SU-DHL-6 (cell line): ENCODE measurements around the gene TNS4.

Source experiments
- CTCF ChIP-seq: fragments of 200-600 bp; sonication (generic); IDR thresholded peaks from one replicate; pipeline ENCODE4 v1.5.1; 2017; ENCODE audit warnings: antibody characterized with exemption, mild to moderate bottlenecking, low read length, moderate library complexity; ENCODE audit not compliant: insufficient read depth, poor library complexity, severe bottlenecking
- EZH2phosphoT487 ChIP-seq: fragments of 200-600 bp; sonication (generic), shearing (Covaris generic); conservative IDR thresholded peaks from 2 replicates; pipeline ENCODE4 v1.6.1; 2018; ENCODE audit warnings: mild to moderate bottlenecking, antibody characterized with exemption, low read length, moderate library complexity, mixed read lengths

- TF ChIP-seq CTCF (no peak), EZH2phosphoT487 (no peak)
Measured at GRCh38 chr17:40443988-40444899, 57.2 kb downstream of the TNS4 start.
